Endothelial cell of umbilical vein (primary cell): ENCODE measurements around the gene LCN6. TPM values are rescaled to one million over a fixed set of nuclear protein-coding genes. Genes with fewer than 3 reads are reported as not detected.

Experiments
- BruUV-seq: library from RNA; stranded (reverse); fragments of 400-500 nt; replicated peaks from 2 replicates; lab custom pipeline; 2021; lab: Mats Ljungman, UMichigan
- CTCF ChIA-PET: fragments of 300-600, 350-600 bp; sonication (Branson Sonifier 250); formaldehyde crosslinking; loops from one replicate; lab custom pipeline; 2021; ENCODE audit warnings: antibody characterized with exemption, inconsistent platforms; lab: Charles Lee
- POLR2A ChIA-PET: fragments of 300-600, 350-600 bp; sonication (Branson Sonifier 250); formaldehyde crosslinking; loops from one replicate; lab custom pipeline; 2021; ENCODE audit warnings: antibody characterized with exemption, inconsistent platforms; lab: Charles Lee
- DNase-seq: peaks from one replicate; pipeline ENCODE4 v3.0.0-alpha.2; 2011; ENCODE audit warnings: low read depth, low spot score
- FAIRE-seq: peaks from 2 replicates; lab custom pipeline; 2011; peaks lifted over from hg19 to GRCh38; lab: Jason Lieb, UNC
- H2AFZ ChIP-seq: 2 replicates; pipeline ENCODE4 v1.6.0; 2012; ENCODE audit warnings: low read depth, low read length, control low read depth, inconsistent platforms
- H3K27ac ChIP-seq: 2 replicates; pipeline ENCODE4 v1.5.1; 2011; ENCODE audit warnings: low read depth, mild to moderate bottlenecking, control low read depth, low read length, moderate library complexity; ENCODE audit not compliant: insufficient read depth
- H3K27me3 ChIP-seq, 2 experiments: 2 replicates each; pipeline versions ENCODE4 v1.6.0 to v1.6.1; 2011; ENCODE audit warnings: low read length in 2 of 2, mixed read lengths in 1 of 2; ENCODE audit not compliant: control insufficient read depth in 2 of 2, insufficient read depth in 2 of 2
- H3K36me3 ChIP-seq, 2 experiments: 2 replicates in 1 of 2; 3 replicates in 1 of 2; pipeline ENCODE4 v1.5.1; 2011; ENCODE audit warnings: low read length in 2 of 2, mild to moderate bottlenecking in 1 of 2, moderate library complexity in 1 of 2; ENCODE audit not compliant: control insufficient read depth in 2 of 2, insufficient read depth in 2 of 2; ENCODE audit errors: extremely low read depth in 1 of 2
- H3K4me1 ChIP-seq: 3 replicates; pipeline ENCODE4 v1.5.1; 2011; ENCODE audit warnings: mild to moderate bottlenecking, low read length; ENCODE audit not compliant: control insufficient read depth, insufficient read depth; ENCODE audit errors: extremely low read depth
- H3K4me2 ChIP-seq: 2 replicates; pipeline ENCODE4 v1.6.1; 2011; ENCODE audit warnings: low read length, control low read depth, mixed read lengths; ENCODE audit not compliant: insufficient read depth
- H3K4me3 ChIP-seq, 3 experiments: fragments of 200-600 bp in 1 of 3; sonication (generic), shearing (Covaris generic) in 1 of 3; replicated peaks in 1 of 3; 2 replicates each; pipeline ENCODE4 v1.5.1; 2011 to 2016; ENCODE audit warnings: control low read depth in 3 of 3, low read length in 3 of 3, mild to moderate bottlenecking in 2 of 3, inconsistent platforms in 1 of 3, low read depth in 1 of 3, moderate library complexity in 1 of 3; ENCODE audit not compliant: insufficient read depth in 1 of 3
- H3K79me2 ChIP-seq: 2 replicates; pipeline ENCODE4 v1.6.0; 2012; ENCODE audit warnings: low read length, inconsistent platforms; ENCODE audit not compliant: control insufficient read depth, insufficient read depth
- H3K9ac ChIP-seq: replicated peaks from 2 replicates; pipeline ENCODE3; 2011; ENCODE audit warnings: low read length, control low read depth; ENCODE audit not compliant: insufficient read depth; ENCODE audit errors: extremely low read depth
- H3K9me1 ChIP-seq: replicated peaks from 3 replicates; pipeline ENCODE4 v1.6.0; 2011; ENCODE audit warnings: mild to moderate bottlenecking, low read length; ENCODE audit not compliant: control insufficient read depth, insufficient read depth; ENCODE audit errors: extremely low read depth
- H3K9me3 ChIP-seq: replicated peaks from 2 replicates; pipeline ENCODE4 v1.5.1; 2012; ENCODE audit warnings: low read length, inconsistent platforms; ENCODE audit not compliant: control insufficient read depth, insufficient read depth
- H4K20me1 ChIP-seq: replicated peaks from 2 replicates; pipeline ENCODE3; 2011; ENCODE audit warnings: mild to moderate bottlenecking, low read length; ENCODE audit not compliant: control insufficient read depth, insufficient read depth; ENCODE audit errors: extremely low read depth
- CTCF ChIP-seq, 2 donors: IDR thresholded peaks; 1 replicate in 1 of 2; 2 replicates in 1 of 2; pipeline ENCODE4 v1.5.1; 2011; ENCODE audit warnings: low read length in 2 of 2, mild to moderate bottlenecking in 2 of 2, moderate library complexity in 2 of 2, control low read depth in 1 of 2, inconsistent platforms in 1 of 2, low read depth in 1 of 2; ENCODE audit not compliant: insufficient read depth in 1 of 2; ENCODE audit errors: extremely low read depth in 1 of 2
- EZH2 ChIP-seq: IDR thresholded peaks from 2 replicates; pipeline ENCODE4 v1.6.1; 2012; ENCODE audit warnings: borderline replicate concordance, low read depth, mild to moderate bottlenecking, moderate library complexity, low read length, inconsistent platforms; ENCODE audit not compliant: severe bottlenecking
- FOS ChIP-seq: IDR thresholded peaks from 2 replicates; pipeline ENCODE4 v1.6.1; 2011; ENCODE audit warnings: mild to moderate bottlenecking, low read length, moderate library complexity, borderline replicate concordance; ENCODE audit not compliant: insufficient read depth
- GATA2 ChIP-seq: IDR thresholded peaks from 2 replicates; pipeline ENCODE4 v1.7.0; 2011; ENCODE audit warnings: low read depth, mild to moderate bottlenecking, moderate library complexity, mixed read lengths, low read length; ENCODE audit not compliant: insufficient read length, insufficient read depth
- JUN ChIP-seq: IDR thresholded peaks from 2 replicates; pipeline ENCODE4 v1.6.1; 2011; ENCODE audit warnings: borderline replicate concordance, low read depth; ENCODE audit not compliant: insufficient read length, insufficient read depth
- MAX ChIP-seq: IDR thresholded peaks from 2 replicates; pipeline ENCODE4 v1.6.1; 2011; ENCODE audit not compliant: insufficient read depth, insufficient read length
- MYC ChIP-seq: IDR thresholded peaks from one replicate; pipeline ENCODE4 v1.6.1; 2011; ENCODE audit warnings: mild to moderate bottlenecking, low read depth, low read length
- POLR2A ChIP-seq: IDR thresholded peaks from 2 replicates; pipeline ENCODE4 v1.6.1; 2012; ENCODE audit warnings: low read depth, mild to moderate bottlenecking, control low read depth, low read length
- POLR2AphosphoS5 ChIP-seq: IDR thresholded peaks from 2 replicates; pipeline ENCODE4 v1.6.1; 2012; ENCODE audit warnings: low read depth, mild to moderate bottlenecking, control low read depth, low read length, moderate library complexity; ENCODE audit not compliant: insufficient read depth
- dilution Hi-C: fragments of 300-500 bp; cut with MboI; formaldehyde crosslinking; loops from one replicate; pipeline ENCODE4 v1.15.0; 2019; ENCODE audit warnings: low sequenced_read_pairs; ENCODE audit not compliant: extremely low pct_ligation_motif_present
- intact Hi-C: fragments of 100-400 bp; cut with micrococcal nuclease; formaldehyde crosslinking; loops from one replicate; pipeline ENCODE4 v1.10.0; 2022
- polyA plus RNA-seq, 4 experiments: library from polyadenylated mRNA; depleted of rRNA in 3 of 4; stranded (reverse) in 3 of 4; unstranded in 1 of 4; fragments of >200 nt; gene quantifications; 2 replicates each; pipeline versions ENCODE4 v1.2.1 to v1.2.3, GENCODE V29; 2011 to 2012; ENCODE audit warnings: missing spikeins in 1 of 4
- total RNA-seq: library from RNA; stranded (reverse); gene quantifications from 2 replicates; pipeline ENCODE4 v1.2.3, GENCODE V29; 2021

The LCN6 gene
- total and polyA plus RNA-seq, 2 donors (not counting 3 experiments of a cell fraction or from before 2014, with no cell fraction given): 0.17 TPM; not detected in 1

GRCh38 chr9:136757328-136757727, 9.0 kb upstream of the LCN6 start:
- BruUV-seq: no TSS peak
- Histone ChIP-seq H3K9ac (no peak overlapping the region), H3K36me3 (no peaks in the 10 kb centered on the region), H3K27ac (no peak overlapping the region), H3K4me1 (no peaks in the 10 kb centered on the region), H3K4me3 (no peak overlapping the region), H3K9me1 (no peaks in the 10 kb centered on the region), H3K27me3 (no peaks in the 10 kb centered on the region), H3K4me2 (no peak overlapping the region), H2AFZ (no peak overlapping the region), H3K9me3 (no peaks in the 10 kb centered on the region), H3K79me2 (no peaks in the 10 kb centered on the region), H4K20me1 (no peaks in the 10 kb centered on the region)
- TF ChIP-seq POLR2A: no peak
- TF ChIP-seq JUN: no peak
- no peak for TF ChIP-seq CTCF (IDR thresholded peaks at IDR 0.05; ENCODE audit: extremely low read depth in 1 of 2, insufficient read depth in 1 of 2, low read depth in 1 of 2, low read length in 2 of 2)
- TF ChIP-seq MYC: no peak
- no peak for TF ChIP-seq FOS
- TF ChIP-seq MAX: no peak
- TF ChIP-seq POLR2AphosphoS5: no peak
- no peak for TF ChIP-seq GATA2
- TF ChIP-seq EZH2: no peak
- DNase-seq (no peak), FAIRE-seq (no peak)
- CTCF ChIA-PET: interaction anchor here (1.4 kb wide), 1 partner anchor 11 kb away, joined by 5 read pairs; no protein-coding TSS in a partner anchor
- dilution Hi-C loops: no loop called here
- intact Hi-C loops: no loop called here
- POLR2A ChIA-PET: no interaction called here
